GM18502 (cell line): ENCODE measurements around the gene ADAMTSL1.

Source experiments
- ATAC-seq: cut with Tn5 transposase; IDR thresholded peaks from one replicate; pipeline ENCODE4 v1.9.1; 2021; ENCODE audit warnings: mild to moderate bottlenecking; ENCODE audit not compliant: unreplicated experiment, poor library complexity

Gene ADAMTSL1

DNA sequence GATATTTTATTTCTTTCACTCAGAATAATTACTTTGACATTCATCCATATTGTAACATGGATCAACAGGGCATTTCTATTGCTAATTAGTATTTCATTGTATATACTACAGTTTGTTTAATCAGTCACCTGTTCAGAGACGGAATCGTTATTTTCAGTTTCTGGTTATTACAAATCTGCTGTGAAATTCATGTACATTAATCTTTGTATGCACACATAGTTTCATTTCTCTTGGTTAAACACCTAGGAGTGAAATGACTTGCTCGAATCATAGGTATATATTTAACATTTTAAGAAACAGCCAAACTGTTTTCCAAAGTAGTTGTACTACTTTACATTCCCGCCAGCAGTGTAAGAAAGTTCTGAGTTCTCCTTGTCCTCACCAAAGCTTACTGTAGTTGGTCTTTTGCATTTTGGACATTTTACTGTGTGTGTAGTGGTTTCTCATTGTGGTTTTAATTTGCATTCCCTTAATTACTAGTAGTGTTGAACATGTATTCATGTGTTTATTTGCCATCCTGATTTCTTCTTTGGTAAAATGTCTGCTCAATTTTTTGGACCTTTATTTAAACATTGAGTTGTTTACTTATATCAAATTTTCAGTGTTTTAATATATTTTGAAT, 360.9 kb downstream of the ADAMTSL1 start:
- peak; percentile 76 for ATAC-seq

DNA sequence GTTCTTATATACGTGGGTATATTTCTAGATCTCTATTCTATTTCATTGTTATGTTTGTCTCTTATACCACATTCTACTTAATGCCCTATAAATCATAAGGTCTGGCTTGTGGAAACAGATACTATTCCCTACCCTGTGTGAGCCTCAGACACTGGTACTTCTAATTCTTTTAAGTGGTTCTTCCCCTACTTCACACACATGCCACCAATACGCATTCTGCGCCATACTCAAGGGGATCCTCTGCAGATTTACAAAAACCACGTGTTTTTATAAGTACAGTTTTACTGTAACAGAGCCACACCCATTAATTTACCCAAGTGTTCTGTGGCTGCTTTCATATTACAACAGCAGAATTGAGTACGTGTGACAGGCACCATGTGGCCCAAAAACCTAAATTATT, 363.4 kb downstream of the ADAMTSL1 start:
- ATAC-seq, result no peak

DNA sequence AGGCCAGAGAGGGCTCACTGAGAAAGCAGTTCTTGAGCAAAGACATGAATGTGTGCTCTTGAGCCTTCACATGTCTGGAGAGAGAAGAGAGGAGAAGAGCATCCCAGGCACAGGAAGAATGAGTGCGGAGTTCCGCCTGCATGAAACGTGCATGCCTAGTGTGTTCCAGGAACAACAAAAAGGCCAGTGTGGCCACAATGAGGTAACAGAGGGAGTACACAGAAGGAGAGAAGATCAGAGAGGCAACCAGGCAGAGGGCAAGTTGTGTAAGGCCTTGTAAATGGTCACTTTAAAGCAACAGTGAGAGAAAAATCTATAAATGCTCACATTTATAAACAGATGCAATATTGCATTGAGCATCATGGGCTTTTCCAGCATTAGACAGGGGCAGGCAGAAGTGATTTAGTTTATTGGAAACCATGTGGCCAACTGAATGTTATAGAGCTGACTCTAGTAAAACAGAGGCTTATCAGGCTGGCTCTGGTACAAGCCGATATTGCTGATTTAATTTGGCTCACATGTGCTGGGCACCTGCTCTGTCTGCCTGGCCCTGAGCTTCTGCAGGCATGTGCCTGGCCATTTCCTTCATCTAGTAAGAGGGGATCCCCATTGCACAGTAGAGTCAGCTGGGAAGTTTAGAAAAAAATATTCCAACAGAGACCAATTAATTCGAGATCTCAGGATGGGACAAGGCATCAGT, 373.8 kb downstream of the ADAMTSL1 start:
- no peak for ATAC-seq

DNA sequence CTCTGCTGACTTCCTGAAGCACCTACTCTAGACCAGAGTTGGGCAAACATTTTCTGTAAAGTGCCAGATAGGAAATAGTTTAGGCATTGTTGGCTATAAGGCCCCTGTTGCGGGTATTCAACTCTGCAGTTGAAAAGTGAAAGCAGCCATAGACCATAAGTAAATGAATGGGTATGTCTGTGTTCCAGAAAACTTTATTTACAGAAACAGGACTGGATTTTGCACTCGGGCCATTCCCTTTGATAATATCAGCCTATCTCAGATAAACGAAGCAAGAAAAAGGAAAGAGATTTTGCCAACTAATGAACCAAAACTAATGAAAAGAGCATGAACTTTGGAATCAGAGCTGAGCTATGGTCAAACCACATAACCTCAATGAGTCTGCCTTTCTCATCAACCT, 374.7 kb downstream of the ADAMTSL1 start:
- no peak for ATAC-seq

DNA sequence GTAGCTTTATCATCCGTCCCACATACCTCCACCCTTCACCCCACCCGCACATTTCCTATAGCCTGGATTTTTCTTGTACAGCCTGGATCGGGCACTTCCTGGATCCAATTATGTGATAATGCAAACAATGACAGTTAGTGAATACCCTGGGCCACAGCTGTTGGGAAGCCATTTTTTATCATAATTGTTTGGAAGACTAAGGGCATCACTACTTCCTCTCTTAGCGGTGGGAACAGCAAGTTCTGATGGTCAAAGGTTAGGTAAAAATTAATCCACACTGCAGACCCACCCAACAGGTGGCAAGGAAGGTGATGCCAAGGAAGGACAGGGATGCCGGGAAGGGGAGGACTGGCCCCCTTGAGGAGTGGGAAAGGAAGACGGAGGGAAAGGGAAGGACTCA, 375.3 kb downstream of the ADAMTSL1 start:
- ATAC-seq, result no peak

DNA sequence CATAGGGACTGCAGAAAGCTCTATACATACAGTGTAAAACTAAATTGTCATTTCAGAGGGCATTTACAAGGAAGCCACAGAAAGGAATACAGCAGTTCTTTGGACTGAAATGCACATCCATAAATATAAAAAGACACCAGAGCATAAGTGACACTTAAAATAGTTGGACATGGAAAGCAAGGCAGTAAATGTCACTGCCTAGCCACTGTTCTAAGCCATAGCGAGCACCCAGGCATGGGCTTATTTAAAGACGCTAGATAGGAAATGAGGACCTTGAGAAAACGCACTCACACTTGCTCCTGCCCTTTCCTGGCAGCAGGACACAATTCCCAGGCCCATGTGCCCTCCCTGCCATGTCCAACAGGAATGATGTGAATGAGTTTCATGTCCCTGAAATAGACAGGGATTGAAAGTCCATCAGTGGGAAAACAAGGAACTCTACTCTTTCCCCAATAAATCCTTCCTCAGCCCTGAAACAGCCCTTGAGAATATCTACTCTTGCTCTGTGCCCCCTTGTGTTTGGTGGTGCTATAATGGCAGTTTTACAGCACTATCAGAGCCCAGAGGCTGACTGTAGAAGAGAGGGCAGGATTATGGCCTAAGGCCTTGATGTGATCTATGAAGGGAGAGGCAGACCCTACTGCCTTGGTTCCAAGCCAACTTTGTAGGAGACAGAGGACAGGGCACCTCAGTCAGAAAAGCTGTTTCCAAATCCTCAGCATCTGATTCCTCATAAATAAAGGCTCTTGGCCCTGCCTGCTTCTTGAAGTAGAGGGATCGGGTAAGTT, 376.1 kb downstream of the ADAMTSL1 start:
- no peak for ATAC-seq

DNA sequence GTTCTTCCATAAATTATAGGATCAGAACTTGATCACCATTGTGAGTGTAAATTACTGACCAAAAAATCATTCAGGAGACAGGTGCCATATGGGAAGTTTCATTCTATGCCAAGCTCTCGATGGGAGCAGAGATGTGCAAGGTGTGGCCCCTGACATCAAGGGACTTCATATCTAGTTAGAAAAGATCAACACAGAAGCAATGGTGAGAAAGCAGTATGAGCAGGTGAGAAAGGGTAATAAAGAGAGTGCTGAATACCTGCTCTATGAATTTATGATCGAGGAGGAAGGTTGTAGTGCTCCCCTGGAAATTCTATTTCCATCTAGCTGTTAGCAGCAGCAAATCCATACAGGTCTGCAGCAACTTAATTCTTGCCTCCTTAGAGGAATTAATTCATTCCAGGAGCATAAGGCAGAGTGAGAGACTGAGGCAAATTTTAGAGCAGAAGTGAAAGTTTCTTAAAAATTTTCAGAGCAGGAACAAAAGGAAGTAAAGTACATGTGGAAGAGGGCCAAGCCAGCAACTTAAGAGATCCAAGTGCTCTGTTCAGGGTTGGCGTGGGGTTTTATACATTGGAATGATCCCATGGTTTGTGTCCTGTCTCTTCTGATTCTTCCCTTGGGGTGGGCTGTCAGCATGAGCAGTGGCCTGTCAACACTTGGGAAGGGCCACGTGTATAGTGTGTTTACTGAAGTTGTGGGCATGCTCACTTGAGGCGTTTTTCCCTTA, 377.3 kb downstream of the ADAMTSL1 start:
- no peak for ATAC-seq

DNA sequence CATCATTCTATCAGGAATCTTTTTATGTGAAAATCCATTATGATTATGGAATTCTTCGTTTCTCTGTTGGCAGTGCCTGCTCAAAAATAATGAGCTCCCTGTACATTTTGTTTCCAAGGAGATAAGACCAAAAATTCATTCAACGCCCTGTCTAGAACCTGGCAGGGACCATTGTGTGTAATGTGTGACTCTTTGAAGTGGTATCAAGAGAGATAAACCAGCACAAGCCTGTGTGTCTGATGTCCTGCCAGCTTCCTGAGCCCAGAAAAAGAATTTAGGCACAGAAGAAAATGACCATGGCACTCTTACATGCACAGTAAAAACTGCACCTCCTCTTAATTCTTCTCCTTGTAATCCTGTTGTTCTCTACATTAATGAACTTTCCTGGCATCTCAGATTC, 381.7 kb downstream of the ADAMTSL1 start:
- ATAC-seq, result no peak

DNA sequence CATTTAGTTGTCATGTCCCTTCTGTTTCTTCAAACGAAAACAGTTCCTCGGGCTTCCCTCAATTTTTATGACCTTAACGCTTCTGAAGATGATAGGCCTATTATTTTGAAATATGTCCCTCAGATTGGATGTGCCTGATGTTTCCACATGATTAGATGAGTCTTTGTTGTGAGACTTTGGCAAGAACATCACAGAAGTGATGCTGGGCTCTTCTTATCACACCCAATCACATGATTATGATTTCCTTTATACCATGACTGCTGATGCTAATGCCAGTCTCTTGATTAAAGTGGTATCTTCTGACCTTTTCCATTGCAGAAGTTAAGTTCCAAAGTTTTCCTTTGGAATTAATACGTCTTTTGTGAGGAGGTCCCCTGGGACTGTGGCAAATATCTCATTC, 383.4 kb downstream of the ADAMTSL1 start:
- ATAC-seq, result no peak

DNA sequence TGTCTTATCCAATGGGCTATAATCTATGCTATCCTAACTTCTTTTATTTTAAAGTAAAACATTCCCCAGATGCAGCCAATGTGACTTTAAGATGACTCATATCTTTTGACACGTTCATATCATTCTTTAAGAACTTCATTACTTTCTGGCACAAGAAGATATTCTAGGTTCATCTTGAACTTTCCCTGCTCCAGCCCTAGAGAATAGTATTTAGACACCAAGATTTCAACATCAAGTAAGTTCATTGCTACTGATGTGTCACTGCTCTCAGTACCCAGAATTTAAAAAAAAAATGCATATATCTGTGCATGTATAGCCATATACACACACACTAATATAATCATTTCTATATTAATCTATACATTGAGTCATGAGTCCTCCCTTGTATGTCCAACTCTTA, 383.8 kb downstream of the ADAMTSL1 start:
- ATAC-seq, result no peak

DNA sequence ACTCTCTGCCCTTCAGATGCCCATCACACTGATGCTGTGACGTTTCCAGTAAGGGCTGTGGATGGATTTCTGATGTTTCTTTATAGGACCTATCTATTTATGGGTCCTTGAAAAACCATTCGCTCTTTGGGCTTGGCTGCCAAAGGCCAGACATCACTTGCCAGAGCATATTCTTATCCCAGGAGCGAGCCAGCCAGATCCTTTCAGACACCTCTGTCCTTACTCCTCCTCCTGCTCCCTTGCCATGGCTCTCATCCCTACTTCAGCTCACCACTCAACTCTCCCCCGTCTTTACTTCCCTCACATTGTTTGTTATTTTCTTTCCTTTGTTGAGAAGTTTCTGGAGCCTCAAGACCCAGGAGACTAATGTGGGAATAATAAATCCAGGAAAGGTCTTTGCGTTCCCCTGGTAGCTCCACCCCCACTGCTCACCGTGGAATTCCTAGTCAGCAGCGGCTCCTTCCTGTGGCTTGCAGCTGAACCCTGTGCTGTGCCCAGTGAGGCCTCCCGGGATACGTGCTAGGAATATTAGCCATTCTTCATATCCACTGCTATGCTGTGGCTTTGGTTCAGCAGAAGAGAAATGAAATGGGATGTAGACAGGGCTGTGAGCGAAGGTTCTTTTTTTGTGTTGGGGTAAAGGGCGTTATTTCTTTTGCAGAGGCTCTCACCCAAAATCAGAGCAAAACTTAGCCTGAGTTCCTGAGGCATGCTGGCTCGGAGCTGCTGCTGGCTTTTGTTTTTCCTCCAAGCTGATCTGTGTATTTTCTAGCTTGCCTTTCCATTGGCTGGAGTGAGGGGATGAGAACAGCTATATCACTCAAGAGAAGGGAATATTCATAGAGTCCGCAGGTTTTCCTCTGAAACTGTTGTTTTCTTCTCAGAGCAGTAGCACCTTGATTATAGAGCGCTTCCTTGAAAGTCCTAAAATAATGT, 387.9 kb downstream of the ADAMTSL1 start:
- no peak for ATAC-seq

DNA sequence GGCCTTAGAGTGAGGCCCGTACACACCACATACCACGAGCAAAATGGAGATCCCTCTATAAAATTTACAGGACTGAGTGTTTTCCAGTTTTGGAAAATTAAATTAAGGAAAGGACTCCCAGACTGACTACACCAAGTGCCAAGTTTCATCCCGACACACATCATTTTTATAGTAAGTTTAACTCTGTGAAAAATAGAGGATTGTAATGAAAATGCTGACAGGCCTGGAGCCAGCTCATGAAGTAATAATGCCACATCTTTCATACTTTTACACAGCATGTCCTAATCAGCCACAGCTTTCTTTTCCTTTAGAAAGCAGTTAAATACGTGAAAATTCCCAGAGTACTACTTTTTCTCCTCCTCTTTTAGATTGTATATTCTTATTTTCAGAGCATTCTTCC, 389.8 kb downstream of the ADAMTSL1 start:
- no peak for ATAC-seq

DNA sequence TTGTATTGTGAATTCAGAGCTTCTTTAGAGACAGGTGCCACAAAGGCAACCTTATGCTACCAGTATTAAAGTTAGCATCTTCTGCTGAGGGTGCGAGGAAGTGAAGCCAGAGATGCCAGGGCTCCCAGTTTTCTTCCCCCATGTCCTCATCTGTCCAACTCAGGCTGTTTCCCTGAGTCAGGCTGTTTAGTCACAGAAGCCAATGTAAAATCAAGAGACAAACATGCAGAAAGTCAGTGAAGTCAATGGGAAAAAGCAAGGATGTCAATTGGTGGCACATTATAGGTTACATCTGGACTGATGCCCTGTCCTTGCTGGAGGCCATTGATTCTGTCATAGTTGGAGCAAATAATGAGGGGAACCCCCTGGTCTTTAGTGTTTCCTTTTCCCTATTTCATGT, 390.6 kb downstream of the ADAMTSL1 start:
- no peak for ATAC-seq

DNA sequence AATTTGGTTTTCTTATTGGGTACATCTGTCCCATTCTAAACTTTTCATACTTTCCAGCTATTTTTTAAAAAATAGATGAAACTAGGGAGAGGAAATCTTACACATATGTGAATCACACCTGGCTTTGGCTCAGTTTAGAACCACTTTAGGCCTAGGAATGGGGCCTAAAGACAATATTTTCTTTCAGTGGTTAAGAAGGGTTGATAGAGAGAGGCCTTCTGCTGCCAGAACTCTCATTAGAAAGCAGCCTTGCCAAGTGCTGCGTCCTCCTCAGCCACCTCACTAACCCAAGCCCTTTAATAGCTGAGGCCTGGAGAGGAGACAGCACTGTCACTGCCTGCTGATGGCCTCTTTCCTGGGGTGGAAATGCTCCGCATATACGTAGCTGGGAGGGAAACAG, 391.6 kb downstream of the ADAMTSL1 start:
- ATAC-seq, result no peak

DNA sequence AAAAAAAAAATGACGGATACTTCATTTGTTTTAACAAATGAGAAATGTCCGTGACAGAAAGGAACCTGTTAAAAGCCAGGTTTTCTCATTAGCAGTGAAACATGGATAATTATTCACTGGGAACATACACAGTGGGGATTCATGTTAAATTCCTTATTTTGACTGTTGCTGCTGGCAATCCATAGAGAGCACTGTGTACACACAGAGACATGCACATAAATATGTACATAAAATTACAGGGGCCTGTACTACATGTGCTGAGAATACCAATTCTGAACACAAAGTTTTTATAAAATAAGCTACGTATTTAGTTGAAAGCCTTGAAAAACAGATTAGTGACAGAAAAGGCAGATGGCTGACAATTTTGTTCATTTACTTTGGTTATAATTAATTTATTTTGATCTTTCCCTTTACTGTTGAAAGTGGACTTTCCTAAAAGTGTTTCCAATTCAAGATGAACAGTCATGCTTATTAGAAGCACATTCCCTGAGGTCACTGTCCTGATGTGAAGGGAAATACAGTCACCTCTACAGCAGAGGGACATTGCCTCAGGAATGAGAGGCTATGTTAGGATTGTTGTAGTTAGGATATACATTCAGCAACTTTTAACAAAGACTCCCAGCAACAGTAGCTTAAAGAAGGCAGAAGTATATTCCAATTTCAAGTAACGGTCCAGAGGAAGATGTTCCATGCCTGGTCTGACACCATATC, 392.3 kb downstream of the ADAMTSL1 start:
- ATAC-seq, result no peak

DNA sequence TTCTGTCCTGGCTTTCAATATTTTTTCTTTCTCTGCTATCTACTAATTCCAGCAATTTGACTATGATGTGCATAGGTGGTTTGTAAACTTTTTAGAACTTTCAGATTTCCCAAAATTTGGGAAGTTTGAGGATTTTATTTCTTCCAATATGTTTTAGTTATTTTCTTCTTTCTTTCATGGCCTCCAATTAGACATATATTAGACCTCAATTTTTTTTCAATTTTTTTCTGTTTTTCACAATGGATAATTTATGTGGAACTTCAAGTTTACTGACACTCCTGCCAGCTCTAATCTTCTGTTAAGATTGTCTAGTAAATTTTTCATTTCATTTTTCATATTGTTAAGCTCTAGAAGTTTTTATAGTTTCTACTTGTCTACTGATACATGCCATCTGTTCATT, 395.8 kb downstream of the ADAMTSL1 start:
- no peak for ATAC-seq

DNA sequence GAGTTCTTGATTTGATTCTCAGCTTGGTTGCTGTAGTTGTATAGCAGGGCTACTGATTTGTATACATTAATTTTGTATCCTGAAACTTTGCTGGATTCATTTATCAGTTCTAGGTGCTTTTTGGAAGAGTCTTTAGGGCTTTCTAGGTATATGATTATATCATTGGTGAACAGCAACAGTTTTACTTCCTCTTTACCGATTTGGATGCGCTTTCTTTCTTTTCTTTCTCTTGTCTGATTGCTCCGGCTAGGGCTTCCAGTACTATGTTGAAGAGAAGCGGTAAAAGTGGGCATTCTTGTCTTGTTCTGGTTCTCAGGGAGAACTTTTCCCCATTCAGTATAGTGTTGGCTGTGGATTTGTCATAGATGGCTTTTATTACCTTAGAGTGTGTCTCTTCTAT, 400.1 kb downstream of the ADAMTSL1 start:
- peak; percentile 69 for ATAC-seq

DNA sequence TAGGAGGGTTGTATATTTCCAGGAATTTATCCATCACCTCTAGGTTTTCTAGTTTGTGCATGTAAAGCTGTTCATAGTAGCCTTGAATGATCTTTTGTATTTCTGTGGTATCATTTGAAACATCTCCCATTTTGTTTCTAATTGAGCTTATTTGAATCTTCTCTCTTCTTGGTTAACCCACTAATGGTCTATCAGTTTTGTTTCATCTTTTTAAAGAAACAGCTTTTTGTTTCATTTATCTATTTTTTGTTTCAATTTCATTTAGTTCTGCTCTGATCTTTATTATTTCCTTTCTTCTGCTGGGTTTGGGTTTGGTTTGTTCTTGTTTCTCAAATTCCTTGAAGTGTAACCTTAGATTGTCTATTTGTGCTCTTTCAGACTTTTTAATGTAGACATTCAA, 401.0 kb downstream of the ADAMTSL1 start:
- ATAC-seq, result peak; percentile 66

DNA sequence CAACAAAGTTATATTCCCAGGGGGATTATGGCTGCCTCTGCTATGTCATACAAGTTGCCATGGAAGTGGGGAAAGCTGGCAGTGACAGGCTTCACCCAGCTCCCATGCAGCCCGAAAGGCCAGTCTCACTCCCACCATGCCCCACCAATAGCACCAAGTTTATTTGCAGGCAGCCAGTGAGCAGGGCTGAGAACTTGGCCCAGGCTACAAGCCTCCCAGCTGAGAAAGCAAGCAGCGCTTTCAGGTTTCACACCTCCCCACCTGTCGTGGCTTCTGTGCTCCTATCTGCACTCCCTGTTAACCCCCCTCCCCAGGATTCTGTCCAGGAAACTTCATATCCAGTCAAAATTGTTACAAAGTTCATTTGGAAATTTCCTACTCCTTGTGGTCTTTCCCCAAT, 404.0 kb downstream of the ADAMTSL1 start:
- no peak for ATAC-seq
